Sigmoid colon (tissue), 3 donors: ENCODE data around the gene SPDYE1.
"Not testable (repeated sequence)": the region's sequence is repeated elsewhere in the genome, so short reads cannot be mapped to it uniquely, and the experiment has no call there.

ENCODE experiments used
- CTCF ChIP-seq, 4 experiments: fragments of 450-650 bp in 3 of 4; fragments of 200-600 bp in 1 of 4; IDR thresholded peaks; one replicate each; pipeline ENCODE4 v1.5.1; 2016 to 2019; ENCODE audit warnings: antibody characterized with exemption in 4 of 4, mild to moderate bottlenecking in 3 of 4, moderate library complexity in 2 of 4
- POLR2A ChIP-seq, 2 donors: fragments of 450-650 bp; IDR thresholded peaks; one replicate each; pipeline ENCODE4 v1.6.1; 2016; ENCODE audit warnings: antibody characterized with exemption in 2 of 2, mild to moderate bottlenecking in 2 of 2, moderate library complexity in 2 of 2

GRCh38 chr7:44032031-44032430 is 34.3 kb downstream of the SPDYE1 start:
- not testable (repeated sequence) for TF ChIP-seq POLR2A, CTCF (IDR thresholded peaks at IDR 0.05)
